Brain microvascular endothelial cell (primary cell): ENCODE results near the gene TMEM175.
"Not testable (repeated sequence)": the region's sequence is repeated elsewhere in the genome, so short reads cannot be mapped to it uniquely, and the experiment has no call there.

Source experiments
- DNase-seq: peaks from one replicate; pipeline ENCODE4 v3.0.0-alpha.2; 2020
- H3K27ac ChIP-seq: fragments of 250-450 bp; sonication (Bioruptor Pico); 2 replicates; pipeline ENCODE4 v1.5.1; 2020; ENCODE audit warnings: mild to moderate bottlenecking, moderate library complexity
- H3K27me3 ChIP-seq: fragments of 250-450 bp; sonication (Bioruptor Pico); replicated peaks from 2 replicates; pipeline ENCODE4 v1.5.1; 2020; ENCODE audit warnings: mild to moderate bottlenecking
- H3K36me3 ChIP-seq: fragments of 250-450 bp; sonication (Bioruptor Pico); replicated peaks from 2 replicates; pipeline ENCODE4 v1.5.1; 2020; ENCODE audit warnings: mild to moderate bottlenecking
- H3K4me3 ChIP-seq: 2 replicates; pipeline ENCODE4 v1.5.1; 2011; ENCODE audit warnings: low read depth, mild to moderate bottlenecking, control low read depth, low read length, moderate library complexity
- CTCF ChIP-seq: IDR thresholded peaks from 2 replicates; pipeline ENCODE4 v1.5.1; 2011; ENCODE audit warnings: low read depth, mild to moderate bottlenecking, moderate library complexity, low read length, control low read depth, inconsistent platforms; ENCODE audit errors: missing control alignments
- in situ Hi-C: cut with HindIII; loops from 2 replicates; pipeline ENCODE4 v1.10.0; 2017; ENCODE audit warnings: low sequenced_read_pairs, low pct_ligation_motif_present

TMEM175 gene

DNA sequence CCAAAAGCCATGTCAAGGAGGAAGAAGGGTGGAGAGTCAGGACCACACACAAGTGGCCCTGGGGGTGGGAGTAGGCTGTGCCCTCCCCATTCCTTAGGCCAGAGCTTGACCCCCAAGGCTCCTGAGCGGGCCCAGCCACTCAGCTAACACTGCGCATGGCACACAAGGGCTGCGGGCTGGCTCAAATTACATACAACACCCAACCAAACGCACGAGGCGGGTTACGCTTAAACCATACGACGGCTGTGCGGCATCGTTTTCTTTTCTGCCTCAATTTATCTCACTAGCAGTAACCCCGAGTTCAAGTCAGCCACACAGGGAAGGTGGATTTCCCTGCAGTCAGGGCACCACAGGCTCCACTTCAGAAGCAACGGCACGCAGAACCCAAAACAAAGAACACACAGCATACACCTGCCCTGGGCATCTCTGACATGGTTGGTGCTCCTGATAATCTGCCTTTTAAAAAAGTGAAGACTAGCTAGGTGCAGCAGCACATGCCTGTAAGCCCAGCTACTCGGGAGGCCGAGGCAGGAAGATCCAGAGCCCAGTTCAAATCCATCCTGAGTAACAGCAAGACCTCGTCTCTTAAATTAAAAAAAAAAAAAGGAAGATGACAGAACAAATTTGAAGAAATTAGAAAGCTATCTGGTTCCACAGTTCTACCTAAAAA is 3.0 kb upstream of the TMEM175 start:
- Histone ChIP-seq H3K27ac (no peak overlapping the region), H3K4me3 (no peak overlapping the region), H3K36me3 (no peaks in the 10 kb centered on the region), H3K27me3 (no peaks in the 10 kb centered on the region)
- no peak for TF ChIP-seq CTCF
- DNase-seq, result no peak
- in situ Hi-C loops, result no loop called here

- no peak for DNase-seq
- Histone ChIP-seq H3K4me3 (no peak overlapping the region), H3K36me3 (no peaks in the 10 kb centered on the region), H3K27me3 (no peaks in the 10 kb centered on the region), H3K27ac (peak overlapping the region; percentile 3)
- TF ChIP-seq CTCF, result no peak
- in situ Hi-C loops, result no loop called here
Observed at GRCh38 chr4:930028-930551, 2.2 kb upstream of the TMEM175 start.

- DNase-seq, result no peak
- Histone ChIP-seq H3K27me3 (no peaks in the 10 kb centered on the region), H3K36me3 (no peaks in the 10 kb centered on the region), H3K27ac (peak overlapping the region; percentile 7), H3K4me3 (peak overlapping the region; percentile 97)
- in situ Hi-C loops, result no loop called here
- no peak for TF ChIP-seq CTCF
Observed at GRCh38 chr4:930827-931193, 1.4 kb upstream of the TMEM175 start.

DNA sequence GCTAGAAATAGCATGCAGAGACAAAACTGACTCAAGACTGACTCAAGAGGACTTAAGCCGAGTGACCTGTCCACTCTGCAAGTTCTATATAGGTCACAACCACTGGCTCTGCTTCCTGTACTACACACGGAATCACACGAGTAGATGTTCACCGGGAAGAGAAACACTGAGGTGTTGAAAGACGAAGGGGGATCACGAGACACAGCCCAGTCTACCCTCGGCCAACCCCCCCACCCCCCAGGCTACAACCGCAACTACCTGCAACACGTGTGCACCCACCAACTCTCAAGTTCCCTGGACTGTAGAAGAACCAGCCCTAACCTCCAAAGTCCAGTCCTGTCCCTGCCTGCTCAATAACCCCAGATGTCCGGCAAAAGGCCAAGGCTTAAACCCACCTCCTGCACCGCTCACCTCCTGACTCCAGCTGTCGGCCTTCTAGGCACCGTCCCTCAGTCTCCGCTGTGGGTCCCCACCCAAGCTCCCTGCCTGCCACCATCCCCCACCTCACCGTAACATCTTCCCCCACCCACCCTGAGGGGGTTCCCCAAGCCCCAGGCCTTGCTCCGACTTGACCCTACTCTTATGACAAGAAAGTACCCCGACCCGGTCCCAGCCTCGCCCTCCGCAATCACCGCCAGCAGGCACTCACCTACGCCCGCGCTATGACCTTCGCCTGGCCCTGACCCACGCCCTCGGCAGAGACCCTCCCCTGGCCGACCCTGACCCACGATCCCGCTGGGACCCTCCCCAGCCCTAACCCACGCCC is 883 bp upstream of the TMEM175 start:
- Histone ChIP-seq H3K4me3 (peak overlapping the region; percentile 97), H3K27me3 (no peaks in the 10 kb centered on the region), H3K27ac (peak overlapping the region; percentile 81), H3K36me3 (no peaks in the 10 kb centered on the region)
- TF ChIP-seq CTCF, result no peak
- DNase-seq, result peak; percentile 21
- in situ Hi-C loops, result no loop called here

DNA sequence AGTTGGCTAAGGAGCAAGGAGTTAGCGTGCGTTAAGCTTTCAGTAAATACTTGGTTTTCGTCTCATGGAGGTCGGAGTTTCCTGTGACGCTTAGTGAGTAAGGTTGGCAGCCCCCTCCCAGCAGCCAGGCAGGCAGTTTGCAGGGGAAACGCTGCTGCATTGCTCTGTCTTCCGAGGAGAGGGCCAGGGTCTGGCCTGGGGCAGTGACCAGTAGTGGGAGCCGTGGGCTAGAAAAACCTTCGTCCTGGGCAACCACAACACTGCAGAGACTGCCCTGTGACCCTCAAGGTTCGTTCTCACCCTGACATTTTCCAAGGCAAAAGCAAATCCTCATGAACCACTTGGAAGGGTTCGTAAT is 432 bp downstream of the TMEM175 start:
- no peak for DNase-seq
- TF ChIP-seq CTCF, result peak; percentile 42
- Histone ChIP-seq H3K36me3 (no peaks in the 10 kb centered on the region), H3K4me3 (peak overlapping the region; percentile 97), H3K27ac (peak overlapping the region; percentile 11), H3K27me3 (no peaks in the 10 kb centered on the region)
- in situ Hi-C loops, result no loop called here

DNA sequence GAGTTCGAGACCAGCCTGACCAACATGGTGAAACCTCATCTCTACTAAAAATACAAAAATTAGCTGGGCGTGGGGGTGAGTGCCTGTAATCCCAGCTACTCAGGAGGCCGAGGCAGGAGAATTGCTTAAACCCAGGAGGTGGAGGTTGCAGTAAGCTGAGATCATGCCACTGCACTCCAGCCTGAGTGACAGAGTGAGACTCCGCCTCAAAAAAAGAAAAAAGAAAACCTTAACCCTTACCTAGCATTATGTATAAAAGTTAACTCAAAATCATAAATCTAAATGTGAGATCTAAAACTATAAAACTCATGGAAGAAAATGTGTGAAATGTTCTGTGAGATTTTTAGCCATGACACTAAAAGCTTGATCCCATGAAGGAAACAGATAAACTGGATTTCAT is 7.2 kb downstream of the TMEM175 start:
- DNase-seq, in situ Hi-C loops, H3K27me3 ChIP-seq, H3K4me3 ChIP-seq, H3K27ac ChIP-seq, H3K36me3 ChIP-seq: not testable (repeated sequence)
